ENCODE measurements around the gene DGKB. TPM values are rescaled to one million over a fixed set of nuclear protein-coding genes. Genes with fewer than 3 reads are reported as not detected.
A peak's percentile ranks its signal among the peaks of the same experiment; 100 is the strongest.

Gene DGKB
- total RNA-seq, 2 experiments from 2014 or later, result not detected

DNA sequence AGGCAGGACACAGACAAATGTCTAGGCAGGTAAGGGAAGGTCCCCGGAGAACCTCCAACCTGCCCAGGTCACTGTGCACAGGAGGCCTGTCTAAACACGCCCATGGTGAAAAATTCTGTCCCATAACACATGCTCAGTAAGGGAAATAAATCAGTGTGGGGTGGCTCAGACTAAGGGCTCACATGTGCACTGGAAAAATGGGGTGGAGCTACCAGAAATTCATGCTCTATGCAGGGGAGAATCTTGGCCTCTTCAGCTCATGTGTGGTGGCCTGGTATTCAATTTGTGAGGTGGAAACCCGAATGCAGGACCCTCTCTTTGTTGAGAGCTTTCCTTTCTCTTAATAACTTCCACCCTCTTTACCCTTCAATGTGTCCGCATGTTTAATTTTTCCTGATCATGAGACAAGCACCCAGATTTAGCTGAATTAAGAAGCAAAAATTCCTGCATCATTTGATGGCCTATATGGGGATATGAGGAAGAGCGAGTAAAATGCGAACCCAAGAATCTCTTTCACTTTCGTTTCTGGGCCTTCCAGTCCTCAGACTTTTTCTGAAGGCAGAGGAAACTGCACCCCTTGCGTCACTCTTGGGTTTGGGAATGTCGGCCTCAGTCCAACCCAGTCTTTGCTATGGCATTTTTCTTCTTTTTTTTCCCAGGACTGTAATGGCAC lies 163.2 kb downstream of the DGKB start:
- Mint-ChIP-seq H3K36me3 (no peaks in the 10 kb centered on the region), H3K27me3 (no peaks in the 10 kb centered on the region), H3K4me3 (no peak overlapping the region), H3K4me1 (no peaks in the 10 kb centered on the region), H3K9me3 (peaks cover 20% of the 10 kb centered on the region), H3K27ac (no peak overlapping the region)
- no peak for DNase-seq

DNA sequence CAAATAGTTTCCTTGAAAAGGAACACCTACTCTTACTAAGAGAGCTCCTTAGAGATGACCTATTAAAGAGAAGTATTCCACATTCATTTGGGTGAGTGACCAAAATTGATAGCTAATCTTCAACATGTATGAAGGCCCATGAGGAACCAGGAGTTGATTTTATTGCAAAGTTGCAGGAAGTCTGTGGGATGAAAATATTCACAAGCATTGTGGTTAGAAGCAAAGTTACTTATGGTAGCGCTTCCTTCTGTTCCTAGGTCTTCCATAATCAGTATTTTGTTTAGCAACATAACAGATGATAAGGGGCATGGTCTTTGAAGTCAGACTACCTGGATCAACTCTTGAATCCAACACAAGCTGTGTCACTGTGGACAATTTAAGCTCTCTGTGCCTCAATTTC lies 164.5 kb downstream of the DGKB start:
- Mint-ChIP-seq H3K4me1 (no peaks in the 10 kb centered on the region), H3K4me3 (no peak overlapping the region), H3K36me3 (no peaks in the 10 kb centered on the region), H3K9me3 (peaks cover 13% of the 10 kb centered on the region), H3K27me3 (no peaks in the 10 kb centered on the region), H3K27ac (no peak overlapping the region)
- no peak for DNase-seq

DNA sequence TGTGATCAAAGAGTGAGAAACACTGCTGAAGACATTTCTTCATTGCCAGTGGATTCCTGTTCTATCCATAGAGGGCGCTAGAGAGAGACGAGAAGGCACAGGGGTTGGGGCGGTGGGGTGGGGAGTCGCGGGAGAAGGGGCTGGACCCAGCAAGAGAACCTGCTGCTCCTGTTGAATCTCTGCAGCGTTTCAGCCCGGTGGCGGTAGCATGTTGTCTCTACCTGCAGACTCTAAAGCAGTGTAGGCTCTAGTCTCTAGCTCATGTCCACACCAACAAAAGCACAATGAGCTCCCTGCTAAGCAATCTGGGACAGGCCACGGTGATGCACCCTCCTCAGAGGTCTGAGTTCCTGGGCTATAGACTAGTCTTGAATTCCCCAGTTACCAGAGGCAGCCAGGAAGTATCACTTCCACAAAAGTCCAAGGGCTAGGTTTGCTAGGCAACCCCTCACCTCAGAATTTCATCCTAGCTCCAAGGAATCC lies 167.7 kb downstream of the DGKB start:
- Mint-ChIP-seq H3K36me3 (no peaks in the 10 kb centered on the region), H3K4me1 (no peaks in the 10 kb centered on the region), H3K9me3 (peaks cover 3% of the 10 kb centered on the region), H3K27ac (no peak overlapping the region), H3K27me3 (no peaks in the 10 kb centered on the region), H3K4me3 (no peak overlapping the region)
- no peak for DNase-seq

DNA sequence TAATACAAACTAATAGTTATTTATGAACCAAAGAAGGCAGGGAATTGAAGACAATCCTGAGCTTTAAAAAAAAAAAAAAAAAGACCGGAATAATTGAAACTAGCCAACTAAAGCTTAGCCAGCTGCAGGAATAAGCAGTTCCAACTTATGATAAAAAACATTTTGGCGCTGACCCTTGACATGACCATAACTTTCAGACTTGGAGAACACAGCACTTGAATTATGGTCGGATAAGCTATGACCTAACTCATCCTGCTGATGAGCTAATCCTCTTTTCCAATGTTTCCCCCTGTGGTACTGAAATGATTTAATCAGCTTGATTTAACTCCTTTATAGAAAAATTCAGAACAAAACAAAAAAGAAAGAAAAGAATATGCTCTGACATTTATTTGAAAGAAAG lies 181.8 kb downstream of the DGKB start:
- no peaks in the 10 kb centered on the region for H3K4me1 Mint-ChIP-seq
- no peak overlapping the region for H3K27ac Mint-ChIP-seq
- H3K4me3 Mint-ChIP-seq, result no peak overlapping the region
- H3K27me3 Mint-ChIP-seq, result no peaks in the 10 kb centered on the region
- no peaks in the 10 kb centered on the region for H3K9me3 Mint-ChIP-seq
- DNase-seq, result no peak
- H3K36me3 Mint-ChIP-seq, result no peaks in the 10 kb centered on the region

DNA sequence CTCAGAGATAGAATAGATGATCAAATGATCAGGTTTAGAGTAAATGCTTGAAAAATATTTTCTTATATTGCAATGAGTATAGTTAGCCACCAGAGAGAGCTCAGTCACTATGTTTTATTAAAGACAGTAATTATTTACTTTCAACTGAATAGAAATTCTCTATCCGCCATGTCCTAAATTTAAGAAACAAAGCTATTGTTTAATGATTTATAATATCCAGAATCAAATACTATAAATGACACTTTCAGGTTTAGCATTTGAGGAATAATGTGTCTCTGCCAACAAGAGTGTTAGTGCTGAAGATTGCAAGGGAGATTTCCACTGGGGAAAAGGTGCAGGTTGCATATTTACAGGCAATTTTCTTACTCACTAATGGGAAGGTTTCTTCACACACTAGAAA lies 184.7 kb downstream of the DGKB start:
- Mint-ChIP-seq H3K27ac (no peak overlapping the region), H3K27me3 (no peaks in the 10 kb centered on the region), H3K4me1 (no peaks in the 10 kb centered on the region), H3K4me3 (no peak overlapping the region), H3K9me3 (no peaks in the 10 kb centered on the region), H3K36me3 (no peaks in the 10 kb centered on the region)
- DNase-seq, result no peak

DNA sequence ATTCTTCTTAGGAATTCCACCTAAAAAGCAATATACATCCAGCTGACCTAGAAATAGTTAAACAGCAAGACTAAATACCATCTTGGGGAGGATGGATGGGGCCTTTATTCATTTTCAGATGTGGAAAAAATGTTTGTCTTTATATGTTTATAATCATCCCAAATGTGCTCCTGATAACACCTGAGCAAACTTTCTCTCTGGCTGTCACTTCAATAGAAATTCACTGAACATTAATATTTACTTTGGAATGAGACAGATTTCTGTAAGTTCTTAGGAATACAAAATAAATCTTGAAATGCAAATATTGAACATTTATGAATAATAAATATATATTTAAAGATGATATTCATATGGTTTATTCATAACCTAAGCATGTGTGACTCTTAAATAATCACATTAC lies 185.4 kb downstream of the DGKB start:
- Mint-ChIP-seq H3K27ac (no peak overlapping the region), H3K4me1 (no peaks in the 10 kb centered on the region), H3K27me3 (no peaks in the 10 kb centered on the region), H3K4me3 (no peak overlapping the region), H3K9me3 (no peaks in the 10 kb centered on the region), H3K36me3 (no peaks in the 10 kb centered on the region)
- no peak for DNase-seq

DNA sequence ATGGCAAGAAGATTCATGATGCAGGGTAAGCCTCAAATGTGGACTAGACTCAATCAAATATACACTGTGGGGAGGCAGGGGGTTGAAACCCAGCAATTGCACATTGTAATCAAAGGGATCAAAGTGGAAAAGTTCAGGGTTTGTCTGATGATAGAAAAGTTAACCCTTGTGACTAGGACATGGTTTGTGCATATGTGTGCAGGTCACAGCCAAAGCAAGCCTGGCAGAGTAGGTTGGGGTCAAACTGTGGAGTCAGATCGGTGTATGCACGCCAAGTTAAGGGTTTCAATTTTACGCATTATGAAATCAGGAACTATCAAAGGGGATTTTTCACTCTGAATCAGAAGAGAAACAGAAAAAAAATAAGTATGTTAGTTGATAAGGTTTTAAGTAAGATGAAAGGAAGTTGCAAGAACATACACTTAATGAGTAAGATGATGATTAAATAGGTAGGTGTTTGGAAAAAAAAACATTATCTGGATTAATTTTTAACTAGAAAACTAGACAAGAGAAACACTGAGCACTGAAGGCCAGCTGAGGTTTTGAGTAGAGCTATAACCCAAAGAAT lies 188.3 kb downstream of the DGKB start:
- no peak overlapping the region for H3K4me3 Mint-ChIP-seq
- H3K27me3 Mint-ChIP-seq, result no peaks in the 10 kb centered on the region
- no peaks in the 10 kb centered on the region for H3K4me1 Mint-ChIP-seq
- no peaks in the 10 kb centered on the region for H3K36me3 Mint-ChIP-seq
- no peak for DNase-seq
- no peaks in the 10 kb centered on the region for H3K9me3 Mint-ChIP-seq
- H3K27ac Mint-ChIP-seq, result no peak overlapping the region

DNA sequence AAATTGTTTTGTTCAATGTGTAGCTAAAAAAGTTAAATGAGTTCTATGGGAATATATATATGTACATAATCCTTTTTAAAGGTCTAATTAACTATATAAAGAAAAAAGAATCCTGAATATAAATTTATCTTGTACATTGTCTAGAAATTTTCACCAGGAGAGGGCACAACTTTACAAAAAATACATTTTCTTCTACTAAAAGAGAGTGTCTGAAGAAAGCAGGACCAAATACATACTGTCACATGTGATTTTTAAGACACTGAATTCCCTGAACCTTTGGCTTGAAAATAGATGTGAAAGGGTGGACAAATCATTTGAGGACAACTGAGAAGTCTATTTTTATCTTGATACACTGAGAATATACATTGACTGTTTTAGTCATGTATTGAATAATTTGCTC lies 204.3 kb downstream of the DGKB start:
- Mint-ChIP-seq H3K36me3 (no peaks in the 10 kb centered on the region), H3K27ac (no peak overlapping the region), H3K4me1 (no peaks in the 10 kb centered on the region), H3K9me3 (no peaks in the 10 kb centered on the region), H3K4me3 (no peak overlapping the region), H3K27me3 (no peaks in the 10 kb centered on the region)
- no peak for DNase-seq

DNA sequence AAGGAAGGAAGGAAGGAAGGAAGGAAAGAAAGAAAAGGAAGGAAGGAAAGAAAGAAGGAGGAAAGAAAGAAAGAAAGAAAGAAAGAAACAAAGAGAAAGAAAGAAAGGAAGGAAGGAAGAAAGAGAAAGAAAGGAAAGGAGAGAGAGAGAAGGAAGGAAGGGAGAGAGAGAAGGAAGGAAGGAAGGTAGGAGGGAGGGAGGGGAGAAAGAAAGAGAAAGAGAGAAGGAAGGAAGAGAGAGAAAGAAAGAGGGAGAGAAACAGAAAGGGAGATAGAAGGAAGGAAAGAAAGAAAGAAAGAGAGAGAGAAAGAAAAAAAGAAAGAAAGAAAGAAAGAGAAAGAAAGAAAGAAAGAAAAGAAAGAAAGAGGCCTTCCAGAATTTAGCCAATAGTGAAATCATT lies 204.9 kb downstream of the DGKB start:
- Mint-ChIP-seq H3K36me3 (no peaks in the 10 kb centered on the region), H3K4me1 (no peaks in the 10 kb centered on the region), H3K4me3 (no peak overlapping the region), H3K27ac (no peak overlapping the region), H3K27me3 (no peaks in the 10 kb centered on the region), H3K9me3 (no peaks in the 10 kb centered on the region)
- no peak for DNase-seq

DNA sequence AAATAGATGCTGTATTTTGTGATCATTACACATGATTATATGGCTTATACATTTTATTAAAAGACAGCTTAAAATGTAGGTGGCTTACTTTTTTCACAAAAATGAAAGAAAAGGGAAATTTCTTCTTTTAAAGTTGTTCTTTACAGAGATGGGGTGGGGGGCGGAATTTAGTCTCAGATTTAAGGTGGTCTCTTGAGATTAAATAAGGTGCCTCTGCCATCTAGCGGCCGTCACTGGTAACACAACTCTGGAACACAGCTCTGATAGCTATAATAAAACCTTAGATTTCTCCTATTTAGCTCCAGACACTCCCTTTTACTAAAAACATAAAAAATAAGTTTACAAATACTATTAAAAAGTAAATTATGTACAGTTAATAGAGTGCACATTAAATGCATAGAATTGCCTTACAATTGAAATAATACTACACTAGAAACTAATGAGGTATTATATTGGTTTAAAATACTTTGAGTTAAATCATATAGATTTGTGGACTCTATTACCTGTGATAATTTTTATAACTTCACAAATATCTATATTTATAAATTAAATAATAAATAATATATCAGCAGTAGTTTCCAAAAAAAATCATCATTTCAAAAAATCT lies 210.9 kb downstream of the DGKB start:
- no peaks in the 10 kb centered on the region for H3K36me3 Mint-ChIP-seq
- peak; percentile 22 for DNase-seq
- H3K4me1 Mint-ChIP-seq, result no peaks in the 10 kb centered on the region
- no peak overlapping the region for H3K27ac Mint-ChIP-seq
- H3K27me3 Mint-ChIP-seq, result no peaks in the 10 kb centered on the region
- no peak overlapping the region for H3K4me3 Mint-ChIP-seq
- no peaks in the 10 kb centered on the region for H3K9me3 Mint-ChIP-seq

DNA sequence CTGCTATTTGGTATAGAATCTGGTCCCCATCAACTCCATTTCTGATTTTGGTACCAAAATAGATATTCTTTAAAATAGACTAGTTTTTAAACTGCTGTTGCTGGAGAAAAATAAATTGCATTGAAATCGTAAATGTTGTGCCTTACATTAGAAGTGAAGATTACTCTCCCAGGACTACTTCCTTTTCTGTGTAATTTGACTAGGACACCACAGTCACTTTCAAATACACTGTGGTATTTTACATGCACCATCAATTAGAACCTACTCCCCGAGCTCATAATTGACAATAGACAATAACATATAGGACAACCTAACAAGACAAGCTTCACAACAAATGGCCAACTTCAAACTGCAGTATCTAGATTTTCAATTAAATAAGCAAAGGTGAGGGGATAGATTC lies 211.5 kb downstream of the DGKB start:
- Mint-ChIP-seq H3K4me3 (no peak overlapping the region), H3K9me3 (no peaks in the 10 kb centered on the region), H3K27ac (no peak overlapping the region), H3K36me3 (no peaks in the 10 kb centered on the region), H3K27me3 (no peaks in the 10 kb centered on the region), H3K4me1 (no peaks in the 10 kb centered on the region)
- DNase-seq, result no peak

DNA sequence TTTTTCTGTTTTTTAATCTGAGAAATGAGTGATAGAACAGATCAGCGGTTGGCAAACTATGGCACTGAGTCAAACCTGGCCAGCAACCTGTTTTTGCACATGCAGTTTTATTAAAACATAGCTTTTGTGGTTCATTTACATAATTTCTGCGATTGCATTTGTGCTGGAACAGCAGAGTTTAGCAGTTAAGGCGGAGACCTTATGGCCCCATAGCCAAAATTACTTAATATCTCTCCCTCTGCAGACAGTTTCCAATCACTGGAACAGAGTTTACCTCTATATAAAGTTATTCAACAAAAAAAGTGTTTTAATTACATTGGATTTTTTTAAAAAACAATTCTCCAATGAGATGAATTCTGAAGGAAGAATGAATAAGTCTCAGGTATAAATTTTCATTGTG lies 212.1 kb downstream of the DGKB start:
- Mint-ChIP-seq H3K27ac (no peak overlapping the region), H3K9me3 (no peaks in the 10 kb centered on the region), H3K4me3 (no peak overlapping the region), H3K4me1 (no peaks in the 10 kb centered on the region), H3K27me3 (no peaks in the 10 kb centered on the region), H3K36me3 (no peaks in the 10 kb centered on the region)
- no peak for DNase-seq

DNA sequence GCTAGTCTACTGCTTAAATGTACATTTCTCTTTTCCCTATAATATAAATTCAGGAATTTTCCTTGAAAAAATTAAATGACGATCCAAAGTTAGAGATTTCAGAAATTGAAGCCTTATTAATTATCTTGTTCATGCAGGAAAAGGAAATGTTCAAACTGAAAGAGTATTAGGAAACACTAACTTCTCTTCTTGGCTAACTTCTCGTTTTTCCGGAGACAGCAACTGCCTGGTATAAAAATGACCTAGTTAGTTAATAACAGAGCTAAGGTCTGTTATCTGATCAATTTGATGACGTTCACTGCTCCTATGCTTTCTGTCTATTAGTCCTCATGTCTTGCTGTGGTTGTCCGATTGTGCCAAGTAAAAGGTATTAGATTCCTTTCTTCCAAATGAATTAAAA lies 212.5 kb downstream of the DGKB start:
- DNase-seq, result no peak
- no peaks in the 10 kb centered on the region for H3K4me1 Mint-ChIP-seq
- H3K4me3 Mint-ChIP-seq, result no peak overlapping the region
- H3K27me3 Mint-ChIP-seq, result no peaks in the 10 kb centered on the region
- H3K27ac Mint-ChIP-seq, result no peak overlapping the region
- H3K36me3 Mint-ChIP-seq, result no peaks in the 10 kb centered on the region
- H3K9me3 Mint-ChIP-seq, result no peaks in the 10 kb centered on the region

DNA sequence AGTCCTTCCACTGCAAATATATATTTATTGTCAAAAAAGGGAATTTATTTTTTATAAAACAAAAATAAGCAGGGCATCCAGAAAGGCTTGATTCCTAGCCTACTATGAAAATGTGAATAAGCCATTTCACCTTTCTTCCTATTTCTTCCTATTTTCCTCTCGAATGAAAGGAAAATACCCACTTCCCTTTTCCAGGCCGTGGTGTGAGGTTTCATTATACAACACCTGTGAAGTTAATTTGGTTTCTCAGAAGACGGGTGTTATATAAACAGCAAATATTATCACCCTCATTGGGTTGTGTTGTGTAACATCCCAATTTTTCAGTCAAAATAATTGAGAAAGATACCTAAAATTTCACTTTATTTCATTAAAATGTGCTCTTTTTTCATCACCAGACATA lies 214.3 kb downstream of the DGKB start:
- no peak overlapping the region for H3K4me3 Mint-ChIP-seq
- no peaks in the 10 kb centered on the region for H3K4me1 Mint-ChIP-seq
- no peak overlapping the region for H3K27ac Mint-ChIP-seq
- DNase-seq, result no peak
- no peaks in the 10 kb centered on the region for H3K9me3 Mint-ChIP-seq
- no peaks in the 10 kb centered on the region for H3K27me3 Mint-ChIP-seq
- H3K36me3 Mint-ChIP-seq, result no peaks in the 10 kb centered on the region

DNA sequence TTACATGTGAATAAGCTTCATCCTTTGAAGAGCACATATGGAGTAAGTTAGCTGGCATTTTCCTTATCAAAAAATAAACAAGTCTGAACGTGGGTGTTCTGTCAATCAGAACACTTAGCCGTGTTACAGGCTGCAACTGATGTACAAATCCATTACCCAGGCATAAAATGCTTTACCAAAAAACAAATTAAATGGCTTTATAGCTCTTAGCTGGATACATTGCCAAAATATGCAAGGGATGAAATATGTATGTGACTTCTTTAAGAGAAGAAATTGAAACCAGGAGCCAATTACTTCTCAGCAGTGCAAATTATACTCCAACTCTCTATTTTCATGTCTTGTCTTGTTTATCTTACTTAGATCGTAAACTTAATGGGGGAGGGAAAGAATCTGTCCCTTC lies 214.8 kb downstream of the DGKB start:
- Mint-ChIP-seq H3K36me3 (no peaks in the 10 kb centered on the region), H3K27me3 (no peaks in the 10 kb centered on the region), H3K27ac (no peak overlapping the region), H3K4me1 (no peaks in the 10 kb centered on the region), H3K9me3 (no peaks in the 10 kb centered on the region), H3K4me3 (no peak overlapping the region)
- no peak for DNase-seq

DNA sequence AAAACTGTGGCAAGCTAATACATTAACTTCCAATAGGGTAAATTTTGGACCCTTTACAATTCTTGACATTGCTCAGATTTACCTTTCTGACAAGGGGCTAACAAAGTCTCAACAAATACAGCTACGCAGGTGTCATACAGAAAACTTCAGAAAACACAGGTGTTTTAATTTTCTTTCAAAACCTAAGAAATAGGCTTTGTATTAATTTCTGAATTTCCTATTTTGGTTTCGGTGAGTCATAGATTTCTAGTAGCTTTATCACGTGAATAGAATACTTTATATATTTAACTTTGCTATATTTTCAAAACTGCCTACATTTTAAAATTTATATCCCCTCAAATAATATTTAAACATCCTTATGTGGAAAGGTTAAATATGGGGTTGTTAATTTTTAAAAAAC lies 215.3 kb downstream of the DGKB start:
- DNase-seq, result no peak
- H3K36me3 Mint-ChIP-seq, result no peaks in the 10 kb centered on the region
- H3K27me3 Mint-ChIP-seq, result no peaks in the 10 kb centered on the region
- no peak overlapping the region for H3K4me3 Mint-ChIP-seq
- no peak overlapping the region for H3K27ac Mint-ChIP-seq
- H3K9me3 Mint-ChIP-seq, result no peaks in the 10 kb centered on the region
- H3K4me1 Mint-ChIP-seq, result no peaks in the 10 kb centered on the region

Data from activated naive CD8-positive, alpha-beta T cell treated with anti-CD3 and anti-CD28 coated beads for 36 hours (primary cell).